ENCODE measurements around the gene CCDC198. TPM values are rescaled to one million over a fixed set of nuclear protein-coding genes. Genes with fewer than 3 reads are reported as not detected.

Gene CCDC198
- total and polyA plus RNA-seq, 2 of the 13 experiments (the other 11 are each of a cell fraction or from before 2014, with no cell fraction given): 0.69 to 0.95 TPM

DNA sequence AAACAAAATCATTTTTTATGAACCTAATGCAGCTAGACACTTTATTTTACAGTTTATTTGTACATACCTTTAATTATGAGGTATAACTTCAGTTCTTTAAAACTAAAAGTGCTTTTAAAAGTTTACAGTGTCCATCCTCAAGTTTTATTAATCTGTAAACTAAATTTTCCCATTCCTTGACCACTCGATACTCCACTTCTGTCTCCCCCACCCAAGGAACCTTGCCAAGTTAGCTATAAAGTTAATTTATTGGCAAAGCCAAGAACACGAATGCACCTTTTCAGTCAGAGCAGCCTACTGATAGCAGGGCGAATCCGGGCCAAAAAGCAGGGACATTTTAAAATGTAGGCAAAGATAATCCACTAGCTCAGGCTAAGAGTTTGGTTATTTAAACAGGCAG lies 73.6 kb downstream of the CCDC198 start:
- H3K27ac ChIP-seq (ENCODE audit: extremely low read length, insufficient read depth, low read length): no peak overlapping the region
- FAIRE-seq (no peak), ATAC-seq (no peak), DNase-seq (ENCODE audit: low spot score) (no peak)
- no peak overlapping the region for H3K4me2 ChIP-seq (ENCODE audit: low read depth, low read length)
- ChIA-PET CTCF (ENCODE audit: low intra/inter-chr PET ratio, low total read pairs) (no interaction called here), POLR2A (no interaction called here)
- BruUV-seq (replicated peaks): no TSS peak
- H3K9ac ChIP-seq (ENCODE audit: insufficient read depth, low read depth, low read length): no peak overlapping the region
- WGBS (ENCODE audit: low lambda C conversion rate): 74% methylated on average over 4 of the region's 4 CpGs
- H3K27me3 ChIP-seq (ENCODE audit: control insufficient read depth in 1 of 2, insufficient read depth in 2 of 2, low read length in 2 of 2): no peaks in the 10 kb centered on the region
- no peak for TF ChIP-seq ZNF670 (CRISPR knock-in tag; IDR thresholded peaks at IDR 0.05; ENCODE audit: borderline replicate concordance)
- TF ChIP-seq TEF (CRISPR knock-in tag; IDR thresholded peaks at IDR 0.05): no peak
- TF ChIP-seq, protein P1, sequence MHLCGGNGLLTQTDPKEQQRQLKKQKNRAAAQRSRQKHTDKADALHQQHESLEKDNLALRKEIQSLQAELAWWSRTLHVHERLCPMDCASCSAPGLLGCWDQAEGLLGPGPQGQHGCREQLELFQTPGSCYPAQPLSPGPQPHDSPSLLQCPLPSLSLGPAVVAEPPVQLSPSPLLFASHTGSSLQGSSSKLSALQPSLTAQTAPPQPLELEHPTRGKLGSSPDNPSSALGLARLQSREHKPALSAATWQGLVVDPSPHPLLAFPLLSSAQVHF (CRISPR knock-in tag; IDR thresholded peaks at IDR 0.05): no peak
- no peak for TF ChIP-seq JUN (CRISPR knock-in tag; IDR thresholded peaks at IDR 0.05)
- TF ChIP-seq ZNF883 (CRISPR knock-in tag; IDR thresholded peaks at IDR 0.05; ENCODE audit: not compliant biosample characterization): no peak
- no peak for TF ChIP-seq RNF2 (conservative IDR thresholded peaks at IDR 0.05; ENCODE audit: low read depth)
- TF ChIP-seq HOXA9 (CRISPR knock-in tag; IDR thresholded peaks at IDR 0.05; ENCODE audit: borderline replicate concordance): no peak
- no peak for TF ChIP-seq CBX2 (IDR thresholded peaks at IDR 0.05; ENCODE audit: low read depth, low read length)
- no peak for TF ChIP-seq CBX2 (CRISPR knock-in tag; IDR thresholded peaks at IDR 0.05; ENCODE audit: low read depth)
- no peak overlapping the region for H2AFZ ChIP-seq (ENCODE audit: low read length)
- no peaks in the 10 kb centered on the region for H4K20me1 ChIP-seq (ENCODE audit: insufficient read depth, low read length)
- no peaks in the 10 kb centered on the region for H3K9me3 ChIP-seq (ENCODE audit: low read length)
- no peaks in the 10 kb centered on the region for H3K79me2 ChIP-seq (ENCODE audit: insufficient read depth, low read length)
- no peaks in the 10 kb centered on the region for H3K4me1 ChIP-seq (ENCODE audit: insufficient read depth, low read length)
- intact Hi-C loops (cut with micrococcal nuclease; ENCODE audit: unreplicated experiment) (no loop called here), in situ Hi-C loops (cut with HindIII; ENCODE audit: extremely low pct_ligation_motif_present, low pct_unique_long_range_greater_than_20kb) (no loop called here)
- no peak overlapping the region for H3K4me3 ChIP-seq (replicated peaks in 1 of 3; ENCODE audit: insufficient read depth in 1 of 3, low read depth in 2 of 3, low read length in 3 of 3)
- H3K36me3 ChIP-seq (replicated peaks in 1 of 2; ENCODE audit: control insufficient read depth in 1 of 2, insufficient read depth in 2 of 2, low read length in 2 of 2): no peaks in the 10 kb centered on the region

Other genes with a start within 250 kb of the CCDC198 start
- 43.8 and 76.6 TPM in 2 replicates for gene EXOC5, start 225.0 kb downstream of the CCDC198 start, total RNA-seq (2016; rRNA removed; fragmentation: Illumina TruSeq; extraction: Trizol)
- gene EXOC5, start 225.0 kb downstream of the CCDC198 start, polyA plus RNA-seq (2011; rRNA removed): 12.1 and 15.1 TPM in 2 replicates
- 35.0 and 49.4 TPM in 2 replicates for gene AP5M1, start 224.9 kb downstream of the CCDC198 start, total RNA-seq (2016; rRNA removed; fragmentation: Illumina TruSeq; extraction: Trizol)
- 14.8 and 15.2 TPM in 2 replicates for gene AP5M1, start 224.9 kb downstream of the CCDC198 start, polyA plus RNA-seq (2011; rRNA removed)
- gene NAA30, start 103.3 kb downstream of the CCDC198 start, total RNA-seq (2016; rRNA removed; fragmentation: Illumina TruSeq; extraction: Trizol): 18.4 and 21.6 TPM in 2 replicates
- 9.2 and 10.8 TPM in 2 replicates for gene NAA30, start 103.3 kb downstream of the CCDC198 start, polyA plus RNA-seq (2011; rRNA removed)

Measured in HepG2 (cell line).